Stimulated activated CD4-positive, alpha-beta T cell treated with anti-CD3 and anti-CD28 coated beads, Interleukin-4, amount 100 ng/mL, for 1 hour (primary cell): ENCODE results near the gene MEIOB.
"Not testable (repeated sequence)": the region's sequence is repeated elsewhere in the genome, so short reads cannot be mapped to it uniquely, and the experiment has no call there.

Experiments
- DNase-seq: peaks from one replicate; pipeline ENCODE4 v3.0.0-alpha.2; 2020

The MEIOB gene

GRCh38 chr16:1809281-1809801 lies 62.6 kb downstream of the MEIOB start:
- no peak for DNase-seq

GRCh38 chr16:1808691-1809090 lies 63.3 kb downstream of the MEIOB start:
- no peak for DNase-seq

- DNase-seq: no peak
These were observed 64.3 kb downstream of the MEIOB start for GRCh38 chr16:1807626-1808025.

GRCh38 chr16:1800701-1801100 lies 71.3 kb downstream of the MEIOB start:
- DNase-seq: no peak

GRCh38 chr16:1799263-1799662 lies 72.7 kb downstream of the MEIOB start:
- DNase-seq: not testable (repeated sequence)

- DNase-seq: no peak
These were observed 76.9 kb downstream of the MEIOB start for GRCh38 chr16:1794908-1795666.

- peak; percentile 1 for DNase-seq
These were observed 77.6 kb downstream of the MEIOB start for GRCh38 chr16:1794221-1794871.

GRCh38 chr16:1793578-1794220 lies 78.3 kb downstream of the MEIOB start, which contains the start of gene IGFALS:
Gene IGFALS, minus strand, starts transcription at chr16:1793705. Its CDS starts 53 bp downstream, at chr16:1793652.
- DNase-seq: no peak

GRCh38 chr16:1792836-1793577 lies 79.0 kb downstream of the MEIOB start:
- DNase-seq: no peak

GRCh38 chr16:1791943-1792812 lies 79.8 kb downstream of the MEIOB start:
- DNase-seq: no peak

- DNase-seq: peak; percentile 1
These were observed 80.6 kb downstream of the MEIOB start for GRCh38 chr16:1791256-1791942.

- no peak for DNase-seq
These were observed 81.2 kb downstream of the MEIOB start for GRCh38 chr16:1790611-1791255.

GRCh38 chr16:1790261-1790610 lies 81.7 kb downstream of the MEIOB start:
- no peak for DNase-seq

GRCh38 chr16:1789643-1790045 lies 82.3 kb downstream of the MEIOB start:
- DNase-seq: peak; percentile 1

GRCh38 chr16:1788708-1789100 lies 83.3 kb downstream of the MEIOB start:
- no peak for DNase-seq

GRCh38 chr16:1788095-1788707 lies 83.8 kb downstream of the MEIOB start:
- DNase-seq: peak; percentile 1

GRCh38 chr16:1787322-1788094 lies 84.5 kb downstream of the MEIOB start:
- DNase-seq: peak; percentile 1

GRCh38 chr16:1787056-1787321 lies 85.0 kb downstream of the MEIOB start:
- no peak for DNase-seq

- DNase-seq: no peak
These were observed 85.5 kb downstream of the MEIOB start for GRCh38 chr16:1786242-1787055.
